ENCODE data around the gene GM2A. TPM values are rescaled to one million over a fixed set of nuclear protein-coding genes. Genes with fewer than 3 reads are reported as not detected.
"Not testable (repeated sequence)": the region's sequence is repeated elsewhere in the genome, so short reads cannot be mapped to it uniquely, and the experiment has no call there.

The GM2A gene
- total RNA-seq, 1 experiment from 2014 or later, result 18.3 TPM

GRCh38 chr5:151224372-151224771 lies 28.6 kb upstream of the GM2A start:
- no peak for DNase-seq (ENCODE audit: low read depth)

GRCh38 chr5:151225071-151225470 lies 27.9 kb upstream of the GM2A start:
- in situ Hi-C loops (cut with HindIII; ENCODE audit: low pct_unique_long_range_greater_than_20kb, low sequenced_read_pairs), result no loop called here
- DNase-seq (ENCODE audit: low read depth), result no peak

More at GRCh38 chr5:151224372-151224771, 28.6 kb upstream of the GM2A start:
- in situ Hi-C loops (cut with HindIII; ENCODE audit: low pct_unique_long_range_greater_than_20kb, low sequenced_read_pairs), result no loop called here

- in situ Hi-C loops (cut with HindIII; ENCODE audit: low pct_unique_long_range_greater_than_20kb, low sequenced_read_pairs), result no loop called here
- DNase-seq (ENCODE audit: low read depth), result no peak
Measured at GRCh38 chr5:151225475-151225874, 27.5 kb upstream of the GM2A start.

GRCh38 chr5:151227918-151228447 lies 25.0 kb upstream of the GM2A start:
- no peak for DNase-seq (ENCODE audit: low read depth)
- in situ Hi-C loops (cut with HindIII; ENCODE audit: low pct_unique_long_range_greater_than_20kb, low sequenced_read_pairs), result no loop called here

GRCh38 chr5:151228986-151229385 lies 24.0 kb upstream of the GM2A start:
- DNase-seq (ENCODE audit: low read depth), result no peak

GRCh38 chr5:151230048-151230680 lies 22.8 kb upstream of the GM2A start:
- in situ Hi-C loops (cut with HindIII; ENCODE audit: low pct_unique_long_range_greater_than_20kb, low sequenced_read_pairs), result no loop called here
- no peak for DNase-seq (ENCODE audit: low read depth)

More at GRCh38 chr5:151228986-151229385, 24.0 kb upstream of the GM2A start:
- in situ Hi-C loops (cut with HindIII; ENCODE audit: low pct_unique_long_range_greater_than_20kb, low sequenced_read_pairs), result no loop called here

- in situ Hi-C loops (cut with HindIII; ENCODE audit: low pct_unique_long_range_greater_than_20kb, low sequenced_read_pairs), result no loop called here
Measured at GRCh38 chr5:151231359-151231758, 21.6 kb upstream of the GM2A start.

GRCh38 chr5:151233616-151234085 lies 19.3 kb upstream of the GM2A start:
- in situ Hi-C loops (cut with HindIII; ENCODE audit: low pct_unique_long_range_greater_than_20kb, low sequenced_read_pairs), result no loop called here
- DNase-seq (ENCODE audit: low read depth), result no peak

More at GRCh38 chr5:151231359-151231758, 21.6 kb upstream of the GM2A start:
- DNase-seq (ENCODE audit: low read depth), result no peak

GRCh38 chr5:151234476-151235238 lies 18.3 kb upstream of the GM2A start:
- DNase-seq (ENCODE audit: low read depth), result no peak

GRCh38 chr5:151235239-151235571 lies 17.8 kb upstream of the GM2A start:
- DNase-seq (ENCODE audit: low read depth); in situ Hi-C loops (cut with HindIII; ENCODE audit: low pct_unique_long_range_greater_than_20kb, low sequenced_read_pairs): not testable (repeated sequence)

More at GRCh38 chr5:151234476-151235238, 18.3 kb upstream of the GM2A start:
- in situ Hi-C loops (cut with HindIII; ENCODE audit: low pct_unique_long_range_greater_than_20kb, low sequenced_read_pairs), result no loop called here

GRCh38 chr5:151236888-151237287 lies 16.1 kb upstream of the GM2A start:
- DNase-seq (ENCODE audit: low read depth), result no peak
- in situ Hi-C loops (cut with HindIII; ENCODE audit: low pct_unique_long_range_greater_than_20kb, low sequenced_read_pairs), result no loop called here

- DNase-seq (ENCODE audit: low read depth), result no peak
- in situ Hi-C loops (cut with HindIII; ENCODE audit: low pct_unique_long_range_greater_than_20kb, low sequenced_read_pairs), result no loop called here
Measured at GRCh38 chr5:151237685-151238084, 15.3 kb upstream of the GM2A start.

- in situ Hi-C loops (cut with HindIII; ENCODE audit: low pct_unique_long_range_greater_than_20kb, low sequenced_read_pairs), result no loop called here
- no peak for DNase-seq (ENCODE audit: low read depth)
Measured at GRCh38 chr5:151238303-151238741, 14.7 kb upstream of the GM2A start.

- DNase-seq (ENCODE audit: low read depth), result peak; percentile 37
- in situ Hi-C loops (cut with HindIII; ENCODE audit: low pct_unique_long_range_greater_than_20kb, low sequenced_read_pairs), result no loop called here
Measured at GRCh38 chr5:151239237-151239861, 13.6 kb upstream of the GM2A start.

- in situ Hi-C loops (cut with HindIII; ENCODE audit: low pct_unique_long_range_greater_than_20kb, low sequenced_read_pairs); DNase-seq (ENCODE audit: low read depth): not testable (repeated sequence)
Measured at GRCh38 chr5:151240268-151240835, 12.6 kb upstream of the GM2A start.

GRCh38 chr5:151240924-151241635 lies 11.9 kb upstream of the GM2A start:
- in situ Hi-C loops (cut with HindIII; ENCODE audit: low pct_unique_long_range_greater_than_20kb, low sequenced_read_pairs), result no loop called here
- DNase-seq (ENCODE audit: low read depth), result no peak

GRCh38 chr5:151243127-151243526 lies 9.9 kb upstream of the GM2A start:
- no peak for DNase-seq (ENCODE audit: low read depth)
- in situ Hi-C loops (cut with HindIII; ENCODE audit: low pct_unique_long_range_greater_than_20kb, low sequenced_read_pairs), result no loop called here

GRCh38 chr5:151243564-151243963 lies 9.4 kb upstream of the GM2A start:
- no peak for DNase-seq (ENCODE audit: low read depth)
- in situ Hi-C loops (cut with HindIII; ENCODE audit: low pct_unique_long_range_greater_than_20kb, low sequenced_read_pairs), result no loop called here

Measured in Caki2 (cell line).